Measurements from ENCODE around the gene EXOC6B. TPM values are rescaled to one million over a fixed set of nuclear protein-coding genes. Genes with fewer than 3 reads are reported as not detected.

Gene EXOC6B
- total RNA-seq, 2 experiments from 2014 or later, result 16.9 to 17.5 TPM

GRCh38 chr2:72788756-72789155 is 37.1 kb downstream of the EXOC6B start:
- ChIA-PET CTCF (no interaction called here), POLR2A (no interaction called here)
- no peaks in the 10 kb centered on the region for H3K27me3 Mint-ChIP-seq
- H3K4me1 Mint-ChIP-seq (ENCODE audit: low read depth), result peaks cover 6% of the 10 kb centered on the region
- ATAC-seq (ENCODE audit: poor library complexity) (no peak), DNase-seq (no peak)
- no peak overlapping the region for H3K4me3 Mint-ChIP-seq
- Histone ChIP-seq H3K9me3 (ENCODE audit: control insufficient read depth in 1 of 2, insufficient read depth in 1 of 2, low read length in 2 of 2) (no peaks in the 10 kb centered on the region), H3K27me3 (ENCODE audit: control insufficient read depth in 1 of 2, insufficient read depth in 2 of 2, low read length in 2 of 2) (no peaks in the 10 kb centered on the region), H3K4me1 (ENCODE audit: insufficient read depth, low read length) (no peaks in the 10 kb centered on the region), H3K4me3 (ENCODE audit: low read length) (no peak overlapping the region), H3K36me3 (ENCODE audit: insufficient read depth, low read length) (no peaks in the 10 kb centered on the region), H3K27ac (ENCODE audit: low read depth in 1 of 2, low read length in 2 of 2) (no peak overlapping the region)
- TF ChIP-seq, protein P1, sequence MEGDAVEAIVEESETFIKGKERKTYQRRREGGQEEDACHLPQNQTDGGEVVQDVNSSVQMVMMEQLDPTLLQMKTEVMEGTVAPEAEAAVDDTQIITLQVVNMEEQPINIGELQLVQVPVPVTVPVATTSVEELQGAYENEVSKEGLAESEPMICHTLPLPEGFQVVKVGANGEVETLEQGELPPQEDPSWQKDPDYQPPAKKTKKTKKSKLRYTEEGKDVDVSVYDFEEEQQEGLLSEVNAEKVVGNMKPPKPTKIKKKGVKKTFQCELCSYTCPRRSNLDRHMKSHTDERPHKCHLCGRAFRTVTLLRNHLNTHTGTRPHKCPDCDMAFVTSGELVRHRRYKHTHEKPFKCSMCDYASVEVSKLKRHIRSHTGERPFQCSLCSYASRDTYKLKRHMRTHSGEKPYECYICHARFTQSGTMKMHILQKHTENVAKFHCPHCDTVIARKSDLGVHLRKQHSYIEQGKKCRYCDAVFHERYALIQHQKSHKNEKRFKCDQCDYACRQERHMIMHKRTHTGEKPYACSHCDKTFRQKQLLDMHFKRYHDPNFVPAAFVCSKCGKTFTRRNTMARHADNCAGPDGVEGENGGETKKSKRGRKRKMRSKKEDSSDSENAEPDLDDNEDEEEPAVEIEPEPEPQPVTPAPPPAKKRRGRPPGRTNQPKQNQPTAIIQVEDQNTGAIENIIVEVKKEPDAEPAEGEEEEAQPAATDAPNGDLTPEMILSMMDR (IDR thresholded peaks at IDR 0.05), result no peak
- peaks cover 17% of the 10 kb centered on the region for H3K36me3 Mint-ChIP-seq (ENCODE audit: low read depth)
- no peak overlapping the region for H3K27ac Mint-ChIP-seq
- intact Hi-C loops (cut with DNase I, micrococcal nuclease), result no loop called here
- H3K9me3 Mint-ChIP-seq, result no peaks in the 10 kb centered on the region

DNA sequence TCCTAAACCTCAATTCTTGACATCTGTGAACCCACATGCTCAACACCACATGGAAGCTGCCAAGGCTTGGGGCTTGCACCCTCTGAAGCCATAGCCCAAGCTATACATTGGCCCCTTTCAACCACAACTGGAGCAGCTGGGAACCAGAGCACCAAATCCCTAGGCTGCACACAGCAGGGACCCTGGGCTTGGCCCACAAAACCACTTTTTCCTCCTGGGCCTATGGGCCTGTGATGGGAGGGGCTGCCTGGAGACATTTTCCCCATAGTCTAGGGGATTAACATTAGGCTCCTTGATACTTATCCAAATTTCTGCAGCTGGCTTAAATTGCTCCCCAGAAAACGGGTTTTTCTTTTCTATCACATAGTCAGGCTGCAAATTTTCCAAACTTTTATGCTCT is 40.3 kb downstream of the EXOC6B start:
- TF ChIP-seq, protein P1 (IDR thresholded peaks at IDR 0.05), result no peak
- H3K4me3 ChIP-seq (ENCODE audit: low read length), result no peak overlapping the region
- CTCF ChIA-PET, result no interaction called here
- H3K27ac Mint-ChIP-seq, result no peak overlapping the region
- intact Hi-C loops (cut with DNase I, micrococcal nuclease), result no loop called here
- POLR2A ChIA-PET, result no interaction called here
- H3K4me1 ChIP-seq (ENCODE audit: insufficient read depth, low read length), result no peaks in the 10 kb centered on the region
- no peak for DNase-seq
- H3K27me3 Mint-ChIP-seq, result no peaks in the 10 kb centered on the region
- H3K4me1 Mint-ChIP-seq (ENCODE audit: low read depth), result no peaks in the 10 kb centered on the region
- H3K9me3 ChIP-seq (ENCODE audit: control insufficient read depth in 1 of 2, insufficient read depth in 1 of 2, low read length in 2 of 2), result no peaks in the 10 kb centered on the region
- no peak overlapping the region for H3K4me3 Mint-ChIP-seq
- no peak overlapping the region for H3K27ac ChIP-seq (ENCODE audit: low read depth in 1 of 2, low read length in 2 of 2)
- peaks cover 20% of the 10 kb centered on the region for H3K36me3 Mint-ChIP-seq (ENCODE audit: low read depth)
- no peak for ATAC-seq (ENCODE audit: poor library complexity)
- H3K36me3 ChIP-seq (ENCODE audit: insufficient read depth, low read length), result no peaks in the 10 kb centered on the region
- no peaks in the 10 kb centered on the region for H3K9me3 Mint-ChIP-seq
- H3K27me3 ChIP-seq (ENCODE audit: control insufficient read depth in 1 of 2, insufficient read depth in 2 of 2, low read length in 2 of 2), result no peaks in the 10 kb centered on the region

- ATAC-seq (ENCODE audit: poor library complexity), result no peak
- no peak overlapping the region for H3K27ac ChIP-seq (ENCODE audit: low read depth in 1 of 2, low read length in 2 of 2)
- Mint-ChIP-seq H3K9me3 (no peaks in the 10 kb centered on the region), H3K27me3 (no peaks in the 10 kb centered on the region), H3K4me1 (ENCODE audit: low read depth) (no peaks in the 10 kb centered on the region), H3K27ac (no peak overlapping the region), H3K36me3 (ENCODE audit: low read depth) (peaks cover 20% of the 10 kb centered on the region), H3K4me3 (no peak overlapping the region)
- POLR2A ChIA-PET, result no interaction called here
- DNase-seq, result no peak
- H3K4me3 ChIP-seq (ENCODE audit: low read length), result no peak overlapping the region
- H3K36me3 ChIP-seq (ENCODE audit: insufficient read depth, low read length), result no peaks in the 10 kb centered on the region
- no peaks in the 10 kb centered on the region for H3K9me3 ChIP-seq (ENCODE audit: control insufficient read depth in 1 of 2, insufficient read depth in 1 of 2, low read length in 2 of 2)
- no peaks in the 10 kb centered on the region for H3K27me3 ChIP-seq (ENCODE audit: control insufficient read depth in 1 of 2, insufficient read depth in 2 of 2, low read length in 2 of 2)
- no peaks in the 10 kb centered on the region for H3K4me1 ChIP-seq (ENCODE audit: insufficient read depth, low read length)
- CTCF ChIA-PET, result no interaction called here
- TF ChIP-seq, protein P1 (IDR thresholded peaks at IDR 0.05), result no peak
- intact Hi-C loops (cut with DNase I, micrococcal nuclease), result no loop called here
Observed at GRCh38 chr2:72782520-72782919, 43.3 kb downstream of the EXOC6B start.
